Left cardiac atrium (tissue), 4 donors: ENCODE results near the gene SLC24A4. TPM values are rescaled to one million over a fixed set of nuclear protein-coding genes. Genes with fewer than 3 reads are reported as not detected.
A peak's percentile ranks its signal among the peaks of the same experiment; 100 is the strongest.
"Not testable (repeated sequence)": the region's sequence is repeated elsewhere in the genome, so short reads cannot be mapped to it uniquely, and the experiment has no call there.

Experiments
- ATAC-seq, 2 donors: fragments of 200-7000 bp; cut with Tn5 transposase; one replicate each; pipeline ENCODE4 v1.9.1; 2020; ENCODE audit warnings: mild to moderate bottlenecking in 2 of 2, moderate library complexity in 2 of 2
- DNase-seq: peaks from one replicate; pipeline ENCODE4 v3.0.0-alpha.2; 2020
- intact Hi-C, 2 donors: fragments of 100-400 bp; cut with DNase I; formaldehyde crosslinking; loops; one replicate each; pipeline versions ENCODE4 v1.14.1 to v1.15.1; 2022 to 2023
- total RNA-seq, 2 donors: library from RNA; stranded (reverse); fragmentation: NEBNext Ultra II Directional; extraction: Animal tissue kit (Norgen Biotek cat#: 25700); gene quantifications; one replicate each; pipeline ENCODE4 v1.2.1, GENCODE V29; 2021
- donor health status: DM: no; HTN: yes; CAD: no.
- donor health status: DM: no; HTN: yes; CAD: no; lungs with severe emphysema.
- donor health status: DM: yes; HTN: yes; CAD: no.
- donor health status: Dilated cardiomyopathy.

The SLC24A4 gene
- total RNA-seq, 2 donors from 2014 or later, result 0.26 to 0.53 TPM

GRCh38 chr14:92519246-92520101, 196.5 kb downstream of the SLC24A4 start:
- ATAC-seq, result no peak
- DNase-seq, result no peak

GRCh38 chr14:92520102-92521057, 197.4 kb downstream of the SLC24A4 start:
- ATAC-seq (no peak), DNase-seq (no peak)
- intact Hi-C loops, result no loop called here

More at GRCh38 chr14:92519246-92520101, 196.5 kb downstream of the SLC24A4 start:
- intact Hi-C loops, result no loop called here

- intact Hi-C loops, result no loop called here
- DNase-seq, result no peak
- no peak for ATAC-seq
Measured at GRCh38 chr14:92521058-92521415, 198.1 kb downstream of the SLC24A4 start.

- intact Hi-C loops, result no loop called here
- no peak for ATAC-seq
Measured at GRCh38 chr14:92523752-92524151, 200.8 kb downstream of the SLC24A4 start.

GRCh38 chr14:92524602-92525185, 201.7 kb downstream of the SLC24A4 start:
- intact Hi-C loops, result no loop called here
- ATAC-seq (no peak), DNase-seq (no peak)

More at GRCh38 chr14:92523752-92524151, 200.8 kb downstream of the SLC24A4 start:
- no peak for DNase-seq

- intact Hi-C loops, result no loop called here
- ATAC-seq (peak in 1 of 2 donors; percentile 26), DNase-seq (no peak)
Measured at GRCh38 chr14:92525322-92526095, 202.5 kb downstream of the SLC24A4 start.

GRCh38 chr14:92527721-92528120, 204.8 kb downstream of the SLC24A4 start:
- intact Hi-C loops, result no loop called here
- ATAC-seq (no peak), DNase-seq (no peak)

- intact Hi-C loops, result no loop called here
- DNase-seq (no peak), ATAC-seq (no peak)
Measured at GRCh38 chr14:92528486-92529100, 205.6 kb downstream of the SLC24A4 start.

- ATAC-seq (no peak), DNase-seq (no peak)
- intact Hi-C loops, result no loop called here
Measured at GRCh38 chr14:92529903-92530302, 206.9 kb downstream of the SLC24A4 start.

GRCh38 chr14:92531106-92531873, 208.3 kb downstream of the SLC24A4 start:
- DNase-seq (no peak), ATAC-seq (peak; percentile 24 to 70)
- intact Hi-C loops, result no loop called here

- intact Hi-C loops, result no loop called here
- DNase-seq (no peak), ATAC-seq (no peak)
Measured at GRCh38 chr14:92532490-92533163, 209.7 kb downstream of the SLC24A4 start.

GRCh38 chr14:92534932-92535643, 212.1 kb downstream of the SLC24A4 start:
- DNase-seq (no peak), ATAC-seq (no peak)
- intact Hi-C loops, result no loop called here

- intact Hi-C loops, ATAC-seq, DNase-seq: not testable (repeated sequence)
Measured at GRCh38 chr14:92536231-92536630, 213.3 kb downstream of the SLC24A4 start.

GRCh38 chr14:92538412-92538985, 215.5 kb downstream of the SLC24A4 start:
- no peak for ATAC-seq
- intact Hi-C loops, result no loop called here
- DNase-seq, result no peak

- ATAC-seq (no peak), DNase-seq (no peak)
- intact Hi-C loops, result no loop called here
Measured at GRCh38 chr14:92539419-92539818, 216.5 kb downstream of the SLC24A4 start.

GRCh38 chr14:92539875-92540274, 216.9 kb downstream of the SLC24A4 start:
- ATAC-seq (peak; percentile 34 to 38), DNase-seq (no peak)
- intact Hi-C loops, result no loop called here
